GM19397 (cell line): ENCODE measurements around the gene TENM3.

Experiments used
- ATAC-seq: cut with Tn5 transposase; IDR thresholded peaks from one replicate; pipeline ENCODE4 v1.9.1; 2021; ENCODE audit warnings: mild to moderate bottlenecking, moderate library complexity; ENCODE audit not compliant: unreplicated experiment

Gene TENM3

GRCh38 chr4:182756161-182756690 lies 513.0 kb downstream of the TENM3 start:
- no peak for ATAC-seq

GRCh38 chr4:182758273-182758672 lies 515.1 kb downstream of the TENM3 start:
- ATAC-seq = no peak

GRCh38 chr4:182760551-182761043 lies 517.4 kb downstream of the TENM3 start:
- ATAC-seq = no peak

- ATAC-seq = no peak
Measured at GRCh38 chr4:182764137-182764536, 520.9 kb downstream of the TENM3 start.

- ATAC-seq = no peak
Measured at GRCh38 chr4:182764642-182765041, 521.4 kb downstream of the TENM3 start.

- ATAC-seq = no peak
Measured at GRCh38 chr4:182765987-182766856, 523.0 kb downstream of the TENM3 start.

GRCh38 chr4:182766857-182767250 lies 523.7 kb downstream of the TENM3 start:
- ATAC-seq = no peak

- ATAC-seq = no peak
Measured at GRCh38 chr4:182768838-182769237, 525.6 kb downstream of the TENM3 start.

GRCh38 chr4:182770259-182770995 lies 527.2 kb downstream of the TENM3 start:
- no peak for ATAC-seq

- ATAC-seq = no peak
Measured at GRCh38 chr4:182770996-182771514, 527.9 kb downstream of the TENM3 start.

- ATAC-seq = no peak
Measured at GRCh38 chr4:182775075-182775474, 531.9 kb downstream of the TENM3 start.

- no peak for ATAC-seq
Measured at GRCh38 chr4:182776376-182777105, 533.3 kb downstream of the TENM3 start.

GRCh38 chr4:182778222-182778982 lies 535.2 kb downstream of the TENM3 start:
- ATAC-seq = no peak

- ATAC-seq = no peak
Measured at GRCh38 chr4:182786991-182787390, 543.8 kb downstream of the TENM3 start.

- ATAC-seq = no peak
Measured at GRCh38 chr4:182788201-182788600, 545.0 kb downstream of the TENM3 start.

- ATAC-seq = no peak
Measured at GRCh38 chr4:182789529-182789928, 546.3 kb downstream of the TENM3 start.

GRCh38 chr4:182795446-182796238 lies 552.4 kb downstream of the TENM3 start:
- no peak for ATAC-seq

GRCh38 chr4:182799515-182800215 lies 556.5 kb downstream of the TENM3 start:
- ATAC-seq = no peak

- ATAC-seq = no peak
Measured at GRCh38 chr4:182800216-182800515, 557.0 kb downstream of the TENM3 start.
